Astrocyte (in vitro differentiated cells and primary cell): ENCODE data around the gene MLLT1.

Experiments
- CTCF ChIP-seq: IDR thresholded peaks from 2 replicates; pipeline ENCODE4 v1.5.1; 2011; ENCODE audit warnings: low read depth, mild to moderate bottlenecking, inconsistent platforms, low read length, moderate library complexity; ENCODE audit not compliant: insufficient read depth
- EZH2 ChIP-seq: IDR thresholded peaks from 2 replicates; pipeline ENCODE4 v1.6.1; 2012; ENCODE audit warnings: mild to moderate bottlenecking, low read length, inconsistent platforms; ENCODE audit not compliant: insufficient read depth

GRCh38 chr19:6268382-6268771, 11.4 kb downstream of the MLLT1 start:
- TF ChIP-seq CTCF (no peak), EZH2 (no peak)
